A549 treated with Hydrocortisone at 1 μM for 4 hours (cell line): Measurements from ENCODE around the gene POP4. TPM values are rescaled to one million over a fixed set of nuclear protein-coding genes. Genes with fewer than 3 reads are reported as not detected.

Experiments
- total RNA-seq: library from RNA; stranded (reverse); fragments of 200-300 nt; extraction: Qiagen RNA extraction; gene quantifications from 5 replicates; pipeline ENCODE4 v1.2.3, GENCODE V29; 2022

The POP4 gene
- 193 to 210 TPM (median 202 TPM) in 5 replicates for total RNA-seq

GRCh38 chr19:29605653-29606419 is at the start of gene POP4:
Gene POP4, plus strand, starts transcription at chr19:29606283. Its CDS starts 36 bp downstream, at chr19:29606319.

GRCh38 chr19:29665215-29665825 is 59.2 kb downstream of the POP4 start, which contains the start of gene PLEKHF1:
Gene PLEKHF1, plus strand, starts transcription at chr19:29665461. Its CDS starts 8,379 bp downstream, at chr19:29673840.

Other genes with a start within 250 kb of the POP4 start
- not detected in 5 replicates for gene VSTM2B, start 80.3 kb upstream of the POP4 start, total RNA-seq
- gene PLEKHF1, start 59.2 kb downstream of the POP4 start, total RNA-seq, result 5.4 to 8.4 TPM (median 7.6 TPM) in 5 replicates
- 44.7 to 51.3 TPM (median 49.8 TPM) in 5 replicates for gene C19orf12, start 109.0 kb downstream of the POP4 start, total RNA-seq
- 22.3 to 24.4 TPM (median 23.0 TPM) in 5 replicates for gene CCNE1, start 205.7 kb downstream of the POP4 start, total RNA-seq